Tibial nerve (tissue), 4 donors: Measurements from ENCODE around the gene ADAMTS8. TPM values are rescaled to one million over a fixed set of nuclear protein-coding genes. Genes with fewer than 3 reads are reported as not detected.

ENCODE experiments used
- DNase-seq, 2 donors: peaks; one replicate each; pipeline ENCODE4 v3.0.0-alpha.2; 2019; ENCODE audit warnings: low spot score in 2 of 2
- H3K27ac ChIP-seq, 4 donors: fragments of 200-600 bp; sonication (generic) in 3 of 4; one replicate each; pipeline ENCODE4 v1.5.1; 2017 to 2019; ENCODE audit warnings: mild to moderate bottlenecking in 1 of 4
- H3K27me3 ChIP-seq, 2 donors: fragments of 200-600 bp; sonication (generic) in 1 of 2; one replicate each; pipeline versions ENCODE4 v1.5.1 to v1.6.0; 2017 to 2019
- H3K36me3 ChIP-seq, 3 donors: fragments of 200-600 bp; sonication (generic); one replicate each; pipeline ENCODE4 v1.5.1; 2018 to 2019
- H3K4me1 ChIP-seq, 4 donors: fragments of 200-600 bp; sonication (generic) in 3 of 4; one replicate each; pipeline ENCODE4 v1.5.1; 2017 to 2019
- H3K4me3 ChIP-seq, 4 donors: fragments of 200-600 bp; sonication (generic) in 3 of 4; one replicate each; pipeline ENCODE4 v1.5.1; 2017 to 2019; ENCODE audit warnings: mild to moderate bottlenecking in 1 of 4, moderate library complexity in 1 of 4
- H3K9me3 ChIP-seq, 4 donors: fragments of 200-600 bp; sonication (generic) in 3 of 4; one replicate each; pipeline ENCODE4 v1.5.1; 2017 to 2019
- CTCF ChIP-seq, 5 experiments: fragments of 200-600 bp in 3 of 5; fragments of 450-650 bp in 2 of 5; sonication (generic) in 3 of 5; IDR thresholded peaks; one replicate each; pipeline ENCODE4 v1.5.1; 2016 to 2019; ENCODE audit warnings: antibody characterized with exemption in 5 of 5, mild to moderate bottlenecking in 3 of 5, moderate library complexity in 2 of 5
- EP300 ChIP-seq, 2 donors: sonication (generic); formaldehyde crosslinking; IDR thresholded peaks; one replicate each; pipeline ENCODE4 v1.6.1; 2017; ENCODE audit warnings: antibody characterized with exemption in 2 of 2, mild to moderate bottlenecking in 1 of 2
- POLR2A ChIP-seq, 2 donors: fragments of 450-650 bp; IDR thresholded peaks; one replicate each; pipeline ENCODE4 v1.6.1; 2017; ENCODE audit warnings: antibody characterized with exemption in 2 of 2, mild to moderate bottlenecking in 2 of 2, moderate library complexity in 2 of 2
- WGBS, 2 donors: methylation state at CpG; one replicate each; pipeline ENCODE4 v1.1.5; 2018; 5-methylcytosine and 5-hydroxymethylcytosine counted together
- total RNA-seq, 4 donors: library from RNA; depleted of rRNA; stranded (reverse); fragments of >200 nt; gene quantifications; one replicate each; pipeline ENCODE4 v1.1.0, GENCODE V29; 2016

ADAMTS8 gene
- total RNA-seq, 4 donors from 2014 or later = 0.66 to 3.9 (median 1.6) TPM

- H3K4me1 ChIP-seq = peaks cover 0 to 36% (median 8%) of the 10 kb centered on the region in 4 donors
- 45 to 48% methylated on average over 3 of the region's 3 CpGs for WGBS, 2 donors
- no peak for TF ChIP-seq CTCF (IDR thresholded peaks at IDR 0.05)
- no peak for TF ChIP-seq EP300 (IDR thresholded peaks at IDR 0.05)
- no peak for TF ChIP-seq POLR2A (IDR thresholded peaks at IDR 0.05)
- H3K27me3 ChIP-seq = peaks cover 0 to 31% of the 10 kb centered on the region in 2 donors
- no peaks in the 10 kb centered on the region for H3K9me3 ChIP-seq
- DNase-seq = no peak
- H3K27ac ChIP-seq = no peak overlapping the region
- no peaks in the 10 kb centered on the region for H3K36me3 ChIP-seq
- no peak overlapping the region for H3K4me3 ChIP-seq
These were observed 3.4 kb upstream of the ADAMTS8 start for GRCh38 chr11:130431801-130432200.

- WGBS, 2 donors = 14 to 15% methylated on average over 10 of the region's 10 CpGs
- no peak overlapping the region for H3K27ac ChIP-seq
- no peak overlapping the region for H3K4me3 ChIP-seq
- no peaks in the 10 kb centered on the region for H3K9me3 ChIP-seq
- H3K4me1 ChIP-seq = peaks cover 0 to 40% (median 8%) of the 10 kb centered on the region in 4 donors
- H3K27me3 ChIP-seq = peaks cover 0 to 35% of the 10 kb centered on the region in 2 donors
- peak; percentile 73 to 93 for DNase-seq
- no peaks in the 10 kb centered on the region for H3K36me3 ChIP-seq
- TF ChIP-seq CTCF (IDR thresholded peaks at IDR 0.05) = peak; percentile 67 to 80 (median 73)
- no peak for TF ChIP-seq POLR2A (IDR thresholded peaks at IDR 0.05)
- TF ChIP-seq EP300 (IDR thresholded peaks at IDR 0.05) = peak in 1 of 2 donors; percentile 15
These were observed 2.9 kb upstream of the ADAMTS8 start for GRCh38 chr11:130431331-130431773.

GRCh38 chr11:130429983-130430382 lies 1.6 kb upstream of the ADAMTS8 start:
- Histone ChIP-seq H3K4me1 (peaks cover 0 to 30% (median 8%) of the 10 kb centered on the region in 4 donors), H3K27ac (no peak overlapping the region), H3K27me3 (peaks cover 0 to 37% of the 10 kb centered on the region in 2 donors), H3K9me3 (no peaks in the 10 kb centered on the region), H3K4me3 (no peak overlapping the region), H3K36me3 (no peaks in the 10 kb centered on the region)
- DNase-seq = no peak
- TF ChIP-seq EP300 (IDR thresholded peaks at IDR 0.05) = no peak
- no peak for TF ChIP-seq CTCF (IDR thresholded peaks at IDR 0.05)
- 59 to 60% methylated on average over 3 of the region's 3 CpGs for WGBS, 2 donors

GRCh38 chr11:130429120-130429681 lies 792 bp upstream of the ADAMTS8 start:
- no peak for DNase-seq
- Histone ChIP-seq H3K4me1 (peaks cover 0 to 29% (median 8%) of the 10 kb centered on the region in 4 donors), H3K27me3 (peaks cover 0 to 37% of the 10 kb centered on the region in 2 donors), H3K4me3 (peak overlapping the region in 1 of 4 donors; percentile 59), H3K36me3 (no peaks in the 10 kb centered on the region), H3K9me3 (no peaks in the 10 kb centered on the region), H3K27ac (no peak overlapping the region)
- WGBS, 2 donors = 88% methylated on average over 2 of the region's 2 CpGs
- TF ChIP-seq POLR2A (IDR thresholded peaks at IDR 0.05) (no peak), EP300 (IDR thresholded peaks at IDR 0.05) (no peak), CTCF (IDR thresholded peaks at IDR 0.05) (no peak)

GRCh38 chr11:130427581-130428315 lies 661 bp downstream of the ADAMTS8 start:
- H3K4me3 ChIP-seq = peak overlapping the region; percentile 27 to 60 (median 48)
- H3K27me3 ChIP-seq = peaks cover 0 to 37% of the 10 kb centered on the region in 2 donors
- H3K27ac ChIP-seq = peak overlapping the region in 2 of 4 donors; percentile 43 to 74
- TF ChIP-seq POLR2A (IDR thresholded peaks at IDR 0.05) (no peak), CTCF (IDR thresholded peaks at IDR 0.05) (peak in 3 of 5 experiments; percentile 30 to 48 (median 48)), EP300 (IDR thresholded peaks at IDR 0.05) (no peak)
- H3K4me1 ChIP-seq = peaks cover 0 to 29% (median 8%) of the 10 kb centered on the region in 4 donors
- no peaks in the 10 kb centered on the region for H3K9me3 ChIP-seq
- 0 to 1% methylated on average over 24 to 36 of the region's 84 CpGs for WGBS, 2 donors
- H3K36me3 ChIP-seq = no peaks in the 10 kb centered on the region
- no peak for DNase-seq
